Karpas-422 (cell line): ENCODE results near the gene AFAP1L1. TPM values are rescaled to one million over a fixed set of nuclear protein-coding genes. Genes with fewer than 3 reads are reported as not detected.

Source experiments
- DNase-seq: peaks from one replicate; pipeline ENCODE4 v3.0.0-alpha.2; 2015
- H2AFZ ChIP-seq: fragments of 200-600 bp; sonication (generic); 2 replicates; pipeline ENCODE4 v1.6.1; 2014; ENCODE audit warnings: antibody characterized with exemption, low read length, mixed read lengths
- H3K27ac ChIP-seq: fragments of 200-600 bp; sonication (generic); 2 replicates; pipeline ENCODE4 v1.5.1; 2014; ENCODE audit warnings: mild to moderate bottlenecking, low read length, moderate library complexity
- H3K27me3 ChIP-seq: fragments of 200-600 bp; sonication (generic); 2 replicates; pipeline ENCODE4 v1.6.1; 2014; ENCODE audit warnings: low read length, mixed read lengths
- H3K36me3 ChIP-seq: fragments of 200-600 bp; sonication (generic); 2 replicates; pipeline ENCODE4 v1.6.1; 2014; ENCODE audit warnings: low read length, mixed read lengths; ENCODE audit not compliant: insufficient read depth
- H3K4me1 ChIP-seq: fragments of 200-600 bp; sonication (generic); 2 replicates; pipeline ENCODE4 v1.6.1; 2014; ENCODE audit warnings: mild to moderate bottlenecking, low read length, mixed read lengths
- H3K4me2 ChIP-seq: fragments of 200-600 bp; sonication (generic); 2 replicates; pipeline ENCODE4 v1.6.1; 2014; ENCODE audit warnings: low read length, low read depth, mild to moderate bottlenecking; ENCODE audit not compliant: poor library complexity, severe bottlenecking
- H3K4me3 ChIP-seq: fragments of 200-600 bp; sonication (generic); 2 replicates; pipeline ENCODE4 v1.5.1; 2014; ENCODE audit warnings: mild to moderate bottlenecking, antibody characterized with exemption, low read length, mixed read lengths
- H3K79me2 ChIP-seq: fragments of 200-600 bp; sonication (generic); 2 replicates; pipeline ENCODE4 v1.6.1; 2014; ENCODE audit warnings: mild to moderate bottlenecking, low read length, mixed read lengths
- H3K9ac ChIP-seq: fragments of 200-600 bp; sonication (generic); 2 replicates; pipeline ENCODE4 v1.6.0; 2014; ENCODE audit warnings: low read length
- H3K9me2 ChIP-seq: fragments of 200-600 bp; sonication (generic), shearing (Covaris generic); replicated peaks from 2 replicates; pipeline ENCODE4 v1.6.0; 2014; ENCODE audit warnings: mild to moderate bottlenecking, low read length, moderate library complexity; ENCODE audit not compliant: insufficient read depth
- H3K9me3 ChIP-seq: fragments of 300-700, 200-600 bp; sonication (generic); 2 replicates; pipeline ENCODE4 v1.6.1; 2014; ENCODE audit warnings: low read length, mixed read lengths
- H4K20me1 ChIP-seq: fragments of 200-600 bp; sonication (generic); 2 replicates; pipeline ENCODE4 v1.6.1; 2014; ENCODE audit warnings: mild to moderate bottlenecking, antibody characterized with exemption, low read length, low read depth; ENCODE audit not compliant: insufficient read depth
- total RNA-seq: library from RNA; depleted of rRNA; stranded (reverse); fragments of >200 nt; shearing (Covaris generic); gene quantifications from 2 replicates; pipeline ENCODE4 v1.2.3, GENCODE V29; 2014; ENCODE audit warnings: low replicate concordance

Gene AFAP1L1
- total RNA-seq, 1 experiment from 2014 or later = not detected

- no peaks in the 10 kb centered on the region for H3K4me1 ChIP-seq
- no peaks in the 10 kb centered on the region for H4K20me1 ChIP-seq
- H3K27me3 ChIP-seq = no peaks in the 10 kb centered on the region; the same call in 1 of the 2 replicates
- H3K4me3 ChIP-seq = no peak overlapping the region
- no peaks in the 10 kb centered on the region for H3K9me2 ChIP-seq
- H2AFZ ChIP-seq = no peak overlapping the region
- H3K36me3 ChIP-seq = no peaks in the 10 kb centered on the region
- no peaks in the 10 kb centered on the region for H3K9me3 ChIP-seq
- H3K79me2 ChIP-seq = no peaks in the 10 kb centered on the region
- no peak overlapping the region for H3K9ac ChIP-seq
- H3K27ac ChIP-seq = no peak overlapping the region
- H3K4me2 ChIP-seq = no peak overlapping the region
- no peak for DNase-seq
Observed at GRCh38 chr5:149274939-149275338, 3.3 kb downstream of the AFAP1L1 start.

- H3K4me1 ChIP-seq = no peaks in the 10 kb centered on the region
- H3K4me2 ChIP-seq = no peak overlapping the region
- H3K79me2 ChIP-seq = no peaks in the 10 kb centered on the region
- no peaks in the 10 kb centered on the region for H3K36me3 ChIP-seq
- H3K27me3 ChIP-seq = no peaks in the 10 kb centered on the region; the same call in 1 of the 2 replicates
- H3K9me3 ChIP-seq = no peaks in the 10 kb centered on the region
- DNase-seq = no peak
- no peak overlapping the region for H3K4me3 ChIP-seq
- no peaks in the 10 kb centered on the region for H4K20me1 ChIP-seq
- H2AFZ ChIP-seq = no peak overlapping the region
- no peak overlapping the region for H3K9ac ChIP-seq
- no peaks in the 10 kb centered on the region for H3K9me2 ChIP-seq
- no peak overlapping the region for H3K27ac ChIP-seq
Observed at GRCh38 chr5:149277801-149278200, 6.1 kb downstream of the AFAP1L1 start.

DNA sequence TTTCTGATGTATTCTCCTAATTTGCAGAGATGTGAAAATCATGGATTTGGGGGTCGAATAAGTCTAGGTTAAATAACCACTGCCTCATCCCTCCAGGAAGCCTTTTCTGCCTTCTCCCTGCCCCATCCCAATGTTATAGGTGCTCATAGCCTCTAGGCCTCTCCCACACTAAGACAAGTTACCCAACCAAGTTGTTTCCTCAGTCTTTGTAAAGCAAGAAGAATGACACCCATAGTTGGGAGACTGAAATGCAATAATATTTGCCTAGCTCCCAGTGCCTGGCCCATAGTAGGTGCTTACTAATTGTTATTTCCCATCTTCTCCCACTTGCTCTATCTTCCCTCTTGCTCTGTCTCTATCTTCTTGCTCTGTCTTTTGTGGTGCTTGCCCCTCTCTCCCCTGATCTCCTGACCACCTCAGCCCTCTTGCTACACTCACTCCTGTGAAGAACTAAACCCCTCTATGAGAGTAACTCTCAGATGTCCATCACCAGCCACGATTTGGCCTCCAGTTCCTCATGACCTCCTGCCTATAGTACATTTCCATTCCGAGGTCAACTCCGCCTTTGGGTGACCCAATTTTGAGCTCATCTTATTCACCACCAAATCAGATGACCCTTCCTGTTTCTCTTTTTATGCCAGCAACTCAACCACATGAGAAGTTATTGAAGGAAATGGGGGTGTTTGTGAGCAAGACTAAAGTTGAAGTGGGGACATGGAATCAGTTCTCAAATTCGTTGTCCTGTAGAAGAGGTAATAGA lies 7.0 kb downstream of the AFAP1L1 start:
- DNase-seq = no peak
- Histone ChIP-seq H3K9me3 (no peaks in the 10 kb centered on the region), H3K4me2 (no peak overlapping the region), H3K9me2 (no peaks in the 10 kb centered on the region), H3K36me3 (no peaks in the 10 kb centered on the region), H3K4me3 (no peak overlapping the region), H3K9ac (no peak overlapping the region), H3K27me3 (no peaks in the 10 kb centered on the region; the same call in 1 of the 2 replicates), H4K20me1 (no peaks in the 10 kb centered on the region), H3K4me1 (peaks cover 3% of the 10 kb centered on the region), H3K27ac (no peak overlapping the region), H2AFZ (no peak overlapping the region), H3K79me2 (no peaks in the 10 kb centered on the region)

DNA sequence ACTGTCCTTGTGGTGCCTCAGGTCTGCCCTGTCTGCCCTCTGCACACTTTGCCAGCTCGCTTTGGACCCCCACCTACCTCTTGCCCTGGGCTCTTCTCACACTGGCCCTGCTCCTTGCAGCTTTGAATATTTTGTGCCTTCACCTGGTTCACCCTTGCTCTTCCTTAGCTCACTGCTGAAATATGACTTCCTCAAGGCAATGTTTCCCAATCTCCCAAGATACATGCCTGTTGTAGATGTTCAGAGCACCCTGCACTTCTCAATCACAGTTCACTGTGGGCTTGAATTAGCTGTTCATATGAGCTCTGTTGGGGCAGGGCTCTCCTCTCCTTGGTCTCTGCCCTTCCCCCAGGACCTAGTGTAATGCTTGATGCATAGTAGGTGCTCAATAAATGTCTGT lies 8.0 kb downstream of the AFAP1L1 start:
- no peak for DNase-seq
- Histone ChIP-seq H2AFZ (no peak overlapping the region), H3K4me1 (peaks cover 13% of the 10 kb centered on the region), H3K4me3 (no peak overlapping the region), H3K9me2 (no peaks in the 10 kb centered on the region), H3K27me3 (no peaks in the 10 kb centered on the region; the same call in 1 of the 2 replicates), H3K4me2 (no peak overlapping the region), H4K20me1 (no peaks in the 10 kb centered on the region), H3K27ac (no peak overlapping the region), H3K36me3 (no peaks in the 10 kb centered on the region), H3K79me2 (no peaks in the 10 kb centered on the region), H3K9ac (no peak overlapping the region), H3K9me3 (no peaks in the 10 kb centered on the region)

- H3K9me3 ChIP-seq = no peaks in the 10 kb centered on the region
- no peaks in the 10 kb centered on the region for H3K36me3 ChIP-seq
- no peak overlapping the region for H3K4me2 ChIP-seq
- H2AFZ ChIP-seq = no peak overlapping the region
- no peak overlapping the region for H3K4me3 ChIP-seq
- no peak overlapping the region for H3K27ac ChIP-seq
- H3K9me2 ChIP-seq = no peaks in the 10 kb centered on the region
- H3K79me2 ChIP-seq = no peaks in the 10 kb centered on the region
- DNase-seq = no peak
- H3K27me3 ChIP-seq = no peaks in the 10 kb centered on the region; the same call in 1 of the 2 replicates
- H3K9ac ChIP-seq = no peak overlapping the region
- peaks cover 16% of the 10 kb centered on the region for H3K4me1 ChIP-seq
- H4K20me1 ChIP-seq = no peaks in the 10 kb centered on the region
Observed at GRCh38 chr5:149280124-149280523, 8.5 kb downstream of the AFAP1L1 start.

- H3K9me2 ChIP-seq = no peaks in the 10 kb centered on the region
- no peaks in the 10 kb centered on the region for H3K9me3 ChIP-seq
- no peak overlapping the region for H3K4me3 ChIP-seq
- no peaks in the 10 kb centered on the region for H4K20me1 ChIP-seq
- no peaks in the 10 kb centered on the region for H3K79me2 ChIP-seq
- no peaks in the 10 kb centered on the region for H3K36me3 ChIP-seq
- H3K9ac ChIP-seq = no peak overlapping the region
- no peak overlapping the region for H3K4me2 ChIP-seq
- H2AFZ ChIP-seq = no peak overlapping the region
- H3K4me1 ChIP-seq = peaks cover 16% of the 10 kb centered on the region
- H3K27me3 ChIP-seq = no peaks in the 10 kb centered on the region; the same call in 1 of the 2 replicates
- DNase-seq = no peak
- H3K27ac ChIP-seq = no peak overlapping the region
Observed at GRCh38 chr5:149280802-149281201, 9.1 kb downstream of the AFAP1L1 start.

DNA sequence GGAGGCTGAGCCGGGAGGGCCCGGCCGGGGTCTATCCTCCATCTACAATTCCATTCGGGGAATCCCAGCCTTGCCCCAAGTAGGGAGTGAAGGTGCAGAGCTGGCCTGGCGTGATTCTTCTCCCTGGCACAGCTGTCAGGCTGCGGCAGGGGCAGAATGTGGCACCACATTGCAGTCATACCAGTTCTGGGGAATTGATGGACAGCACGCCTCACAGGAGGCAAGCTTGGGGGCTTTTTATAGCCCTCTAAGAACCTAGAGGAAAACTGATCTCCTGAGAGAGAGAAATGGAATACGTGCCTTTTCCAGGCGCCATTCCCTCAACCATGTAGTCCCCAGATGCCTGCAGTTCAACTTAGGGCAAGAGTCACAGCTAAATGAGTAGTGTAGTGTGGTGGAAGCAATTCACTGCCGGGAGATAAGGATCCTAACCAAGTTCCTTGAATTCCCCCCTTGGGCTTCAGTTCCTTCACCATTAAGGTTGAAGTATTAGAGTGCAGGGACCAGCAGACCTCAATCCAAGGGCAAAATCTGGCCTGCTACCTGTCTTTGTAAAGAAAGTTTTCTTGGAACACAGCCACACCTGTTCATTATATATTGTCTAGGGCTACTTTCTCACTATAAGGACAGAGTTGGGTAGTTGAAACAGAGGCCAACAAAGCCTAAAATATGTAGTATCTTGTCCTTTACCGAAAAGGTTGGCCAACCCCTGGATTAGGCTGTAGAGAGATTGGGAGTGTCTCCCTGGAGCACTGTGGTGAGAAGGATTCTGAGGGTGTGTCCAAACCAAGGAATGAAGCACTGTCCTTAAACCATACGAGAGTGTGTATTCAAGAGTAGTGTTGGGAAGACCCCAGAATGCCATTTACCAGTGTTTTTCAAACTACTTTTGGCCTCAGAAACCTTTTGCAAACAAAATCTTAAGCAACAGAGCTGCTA lies 10.6 kb downstream of the AFAP1L1 start:
- Histone ChIP-seq H3K79me2 (no peaks in the 10 kb centered on the region), H3K4me1 (peaks cover 16% of the 10 kb centered on the region), H3K36me3 (no peaks in the 10 kb centered on the region), H2AFZ (no peak overlapping the region), H3K4me2 (no peak overlapping the region), H3K27ac (no peak overlapping the region), H3K27me3 (no peaks in the 10 kb centered on the region; the same call in 1 of the 2 replicates), H3K9me3 (no peaks in the 10 kb centered on the region), H3K9ac (no peak overlapping the region), H3K4me3 (no peak overlapping the region), H3K9me2 (no peaks in the 10 kb centered on the region), H4K20me1 (no peaks in the 10 kb centered on the region)
- DNase-seq = no peak

- no peak overlapping the region for H3K4me2 ChIP-seq
- DNase-seq = no peak
- H4K20me1 ChIP-seq = no peaks in the 10 kb centered on the region
- no peaks in the 10 kb centered on the region for H3K9me2 ChIP-seq
- peaks cover 16% of the 10 kb centered on the region for H3K4me1 ChIP-seq
- no peak overlapping the region for H3K27ac ChIP-seq
- H3K9ac ChIP-seq = no peak overlapping the region
- H3K4me3 ChIP-seq = no peak overlapping the region
- H3K36me3 ChIP-seq = no peaks in the 10 kb centered on the region
- no peaks in the 10 kb centered on the region for H3K9me3 ChIP-seq
- no peak overlapping the region for H2AFZ ChIP-seq
- no peaks in the 10 kb centered on the region for H3K79me2 ChIP-seq
- no peaks in the 10 kb centered on the region for H3K27me3 ChIP-seq
Observed at GRCh38 chr5:149282966-149283332, 11.3 kb downstream of the AFAP1L1 start.
